Hindlimb muscle (tissue), 1 donor: Measurements from ENCODE around the gene CLDND1. TPM values are rescaled to one million over a fixed set of nuclear protein-coding genes. Genes with fewer than 3 reads are reported as not detected.

Source experiments
- DNase-seq: peaks from one replicate; pipeline ENCODE4 v3.0.0-alpha.2; 2013
- polyA plus RNA-seq: library from polyadenylated mRNA; unstranded; fragments of 120-200 nt; gene quantifications from one replicate; pipeline ENCODE4 v1.2.1, GENCODE V29; 2013; ENCODE audit not compliant: insufficient read length

CLDND1 gene
- polyA plus RNA-seq, 1 donor = 76.8 TPM

- no peak for DNase-seq
Measured at GRCh38 chr3:98513091-98513511, 9.6 kb downstream of the CLDND1 start.

- no peak for DNase-seq
Measured at GRCh38 chr3:98512576-98512975, 10.1 kb downstream of the CLDND1 start.

GRCh38 chr3:98508582-98508981, 14.1 kb downstream of the CLDND1 start:
- DNase-seq = no peak

GRCh38 chr3:98504539-98504938, 18.2 kb downstream of the CLDND1 start:
- no peak for DNase-seq

- no peak for DNase-seq
Measured at GRCh38 chr3:98501863-98502576, 20.7 kb downstream of the CLDND1 start.

- no peak for DNase-seq
Measured at GRCh38 chr3:98501270-98501669, 21.4 kb downstream of the CLDND1 start.

- no peak for DNase-seq
Measured at GRCh38 chr3:98500019-98500418, 22.7 kb downstream of the CLDND1 start.

- no peak for DNase-seq
Measured at GRCh38 chr3:98497381-98497780, 25.3 kb downstream of the CLDND1 start, which contains the start of gene OR5K2. TSS of gene OR5K2 (plus strand) at chr3:98497681. CDS start at chr3:98497681, 0 bp downstream.

GRCh38 chr3:98483626-98484025, 39.1 kb downstream of the CLDND1 start:
- no peak for DNase-seq

- no peak for DNase-seq
Measured at GRCh38 chr3:98482717-98483482, 39.8 kb downstream of the CLDND1 start.

Other genes with a start within 250 kb of the CLDND1 start
- not detected for gene OR5H2, start 240.4 kb downstream of the CLDND1 start, polyA plus RNA-seq
- not detected for gene OR5K4, start 169.0 kb downstream of the CLDND1 start, polyA plus RNA-seq
- gene OR5K3, start 132.2 kb downstream of the CLDND1 start, polyA plus RNA-seq = not detected
- gene OR5K1, start 59.7 kb downstream of the CLDND1 start, polyA plus RNA-seq = not detected
- gene OR5K2, start 25.2 kb downstream of the CLDND1 start, polyA plus RNA-seq = not detected
- not detected for gene GPR15, start 9.1 kb upstream of the CLDND1 start, polyA plus RNA-seq
- 13.7 TPM for gene CPOX, start 70.7 kb upstream of the CLDND1 start, polyA plus RNA-seq
- 5.7 TPM for gene ST3GAL6, start 240.4 kb upstream of the CLDND1 start, polyA plus RNA-seq